ENCODE results near the gene NOL4L.

DNA sequence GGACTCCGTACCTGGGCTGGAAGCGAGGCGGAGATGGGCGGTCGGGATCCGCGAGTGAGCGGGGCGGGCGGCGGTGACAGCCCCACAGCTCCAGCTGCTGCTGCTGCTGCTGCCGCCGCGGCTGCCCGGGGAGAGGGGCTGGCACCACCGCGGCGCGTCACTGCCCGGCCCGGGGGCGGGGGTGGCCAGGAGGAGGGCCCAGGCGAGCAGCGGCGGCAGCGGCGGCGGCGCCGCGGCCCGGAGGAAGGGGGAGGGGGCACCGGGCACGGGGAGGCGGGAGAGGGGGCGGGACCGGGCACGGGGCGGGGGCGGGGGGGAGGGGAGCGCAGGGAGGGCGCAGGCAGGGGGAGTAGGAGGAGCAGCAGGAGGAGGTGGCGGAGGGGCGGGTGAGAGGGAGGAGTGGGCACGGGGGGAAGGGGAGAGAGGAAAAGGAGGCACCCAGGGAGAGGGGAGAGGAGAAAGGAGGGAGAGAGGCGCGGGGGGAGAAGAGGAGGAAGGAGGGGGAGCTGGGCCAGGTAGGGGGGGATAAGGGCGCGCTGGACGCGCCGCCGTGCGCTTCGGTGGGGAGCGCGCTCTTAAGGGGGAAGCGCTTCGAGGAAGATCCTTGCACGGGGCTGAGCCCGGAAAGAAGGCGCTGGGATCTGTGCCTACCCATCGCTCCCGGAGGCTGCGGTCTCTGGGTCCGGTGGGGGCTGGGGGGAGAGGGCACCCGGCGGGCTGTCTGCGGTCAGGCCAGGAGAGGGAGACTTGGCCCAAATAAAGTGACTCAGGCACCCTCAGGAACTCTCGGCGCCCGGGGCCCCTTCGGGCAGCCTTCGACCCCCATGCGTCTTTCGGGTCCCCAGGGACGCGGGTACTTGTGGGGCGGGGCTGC is 101.5 kb downstream of the NOL4L start:
- TF ChIP-seq, protein P1, sequence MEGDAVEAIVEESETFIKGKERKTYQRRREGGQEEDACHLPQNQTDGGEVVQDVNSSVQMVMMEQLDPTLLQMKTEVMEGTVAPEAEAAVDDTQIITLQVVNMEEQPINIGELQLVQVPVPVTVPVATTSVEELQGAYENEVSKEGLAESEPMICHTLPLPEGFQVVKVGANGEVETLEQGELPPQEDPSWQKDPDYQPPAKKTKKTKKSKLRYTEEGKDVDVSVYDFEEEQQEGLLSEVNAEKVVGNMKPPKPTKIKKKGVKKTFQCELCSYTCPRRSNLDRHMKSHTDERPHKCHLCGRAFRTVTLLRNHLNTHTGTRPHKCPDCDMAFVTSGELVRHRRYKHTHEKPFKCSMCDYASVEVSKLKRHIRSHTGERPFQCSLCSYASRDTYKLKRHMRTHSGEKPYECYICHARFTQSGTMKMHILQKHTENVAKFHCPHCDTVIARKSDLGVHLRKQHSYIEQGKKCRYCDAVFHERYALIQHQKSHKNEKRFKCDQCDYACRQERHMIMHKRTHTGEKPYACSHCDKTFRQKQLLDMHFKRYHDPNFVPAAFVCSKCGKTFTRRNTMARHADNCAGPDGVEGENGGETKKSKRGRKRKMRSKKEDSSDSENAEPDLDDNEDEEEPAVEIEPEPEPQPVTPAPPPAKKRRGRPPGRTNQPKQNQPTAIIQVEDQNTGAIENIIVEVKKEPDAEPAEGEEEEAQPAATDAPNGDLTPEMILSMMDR (conservative IDR thresholded peaks at IDR 0.05) = no peak
- no peak for TF ChIP-seq ZFX (IDR thresholded peaks at IDR 0.05)

All from C4-2B (cell line).